ENCODE measurements around the gene ARHGAP42.

- TF ChIP-seq CTCF (IDR thresholded peaks at IDR 0.05), result no peak
- no peak for TF ChIP-seq POLR2A (IDR thresholded peaks at IDR 0.05)
Observed at GRCh38 chr11:100851584-100852152, 164.6 kb downstream of the ARHGAP42 start.

Data from ovary (tissue), 3 donors.